Natural killer cell (primary cell): ENCODE results near the gene ACTL7B. TPM values are rescaled to one million over a fixed set of nuclear protein-coding genes. Genes with fewer than 3 reads are reported as not detected.
"Not testable (repeated sequence)": the region's sequence is repeated elsewhere in the genome, so short reads cannot be mapped to it uniquely, and the experiment has no call there.

Source experiments
- ATAC-seq, 3 donors: fragments of 150-1000 bp in 2 of 3; fragments of 200-7000 bp in 1 of 3; cut with Tn5 transposase; 1 replicate in 1 of 3; 2 replicates in 2 of 3; pipeline ENCODE4 v1.10.0; 2021; ENCODE audit warnings: mild to moderate bottlenecking in 2 of 3, moderate library complexity in 2 of 3
- DNase-seq, 2 donors: peaks; one replicate each; pipeline versions ENCODE4 v3.0.0 to v3.0.0-alpha.2; 2013 to 2021; ENCODE audit warnings: mixed read lengths in 1 of 2
- H3K27ac ChIP-seq: one replicate; pipeline ENCODE4 v1.5.1; 2013; ENCODE audit warnings: mild to moderate bottlenecking, low read length
- H3K27me3 ChIP-seq: one replicate; pipeline ENCODE4 v1.6.1; 2013; ENCODE audit warnings: low read length; ENCODE audit not compliant: control insufficient read depth, insufficient read depth
- H3K36me3 ChIP-seq: one replicate; pipeline ENCODE4 v1.6.1; 2013; ENCODE audit warnings: low read length; ENCODE audit not compliant: control insufficient read depth, insufficient read depth
- H3K4me1 ChIP-seq: one replicate; pipeline ENCODE4 v1.6.1; 2013; ENCODE audit warnings: low read length; ENCODE audit not compliant: control insufficient read depth, insufficient read depth
- H3K4me3 ChIP-seq: one replicate; pipeline ENCODE4 v1.5.1; 2013; ENCODE audit warnings: low read length
- H3K9me3 ChIP-seq: one replicate; pipeline ENCODE4 v1.6.1; 2013; ENCODE audit warnings: low read length; ENCODE audit not compliant: control insufficient read depth, insufficient read depth
- H3K27ac Mint-ChIP-seq, 2 donors: one replicate each; pipeline ENCODE4 v1.8.0; 2022; ENCODE audit warnings: mild to moderate bottlenecking in 2 of 2, mixed read lengths in 2 of 2, moderate library complexity in 1 of 2
- H3K27me3 Mint-ChIP-seq, 2 donors: one replicate each; pipeline ENCODE4 v1.8.0; 2022; ENCODE audit warnings: low read depth in 2 of 2, mixed read lengths in 2 of 2
- H3K36me3 Mint-ChIP-seq: one replicate; pipeline ENCODE4 v1.8.0; 2022; ENCODE audit warnings: mixed read lengths
- H3K4me1 Mint-ChIP-seq, 2 donors: one replicate each; pipeline ENCODE4 v1.8.0; 2022; ENCODE audit warnings: mixed read lengths in 2 of 2
- H3K4me3 Mint-ChIP-seq: one replicate; pipeline ENCODE4 v1.8.0; 2022; ENCODE audit warnings: mild to moderate bottlenecking, moderate library complexity, mixed read lengths
- H3K9me3 Mint-ChIP-seq, 2 donors: one replicate each; pipeline ENCODE4 v1.8.0; 2022; ENCODE audit warnings: mixed read lengths in 2 of 2
- CTCF ChIP-seq: fragments of 200-600 bp; IDR thresholded peaks from one replicate; pipeline ENCODE4 v1.8.0; 2022; ENCODE audit warnings: antibody characterized with exemption
- WGBS: methylation state at CpG from one replicate; pipeline ENCODE4 v1.1.7; 2013; ENCODE audit warnings: missing lambda C conversion rate; ENCODE audit not compliant: insufficient coverage; 5-methylcytosine and 5-hydroxymethylcytosine counted together
- intact Hi-C: fragments of 100-400 bp; cut with micrococcal nuclease; formaldehyde crosslinking; loops from one replicate; pipeline ENCODE4 v1.14.2; 2022
- total RNA-seq, 4 donors: library from RNA; stranded (reverse); fragments of 120-200 nt in 1 of 4; gene quantifications; one replicate each; pipeline versions ENCODE4 v1.2.3 to v1.2.4, GENCODE V29; 2013 to 2022

Gene ACTL7B
- total RNA-seq, 3 donors from 2014 or later (not counting 1 experiment from before 2014, with no cell fraction given) = 0.20 TPM; not detected in 2

- ATAC-seq = no peak
- Mint-ChIP-seq H3K4me3 (no peak overlapping the region), H3K36me3 (peaks cover 43% of the 10 kb centered on the region), H3K9me3 (no peaks in the 10 kb centered on the region), H3K27me3 (no peaks in the 10 kb centered on the region), H3K27ac (no peak overlapping the region), H3K4me1 (no peaks in the 10 kb centered on the region)
- no peak overlapping the region for H3K27ac ChIP-seq
- H3K27me3 ChIP-seq = no peaks in the 10 kb centered on the region
- no peak overlapping the region for H3K4me3 ChIP-seq
- H3K9me3 ChIP-seq = no peaks in the 10 kb centered on the region
- no peaks in the 10 kb centered on the region for H3K4me1 ChIP-seq
- no peak for TF ChIP-seq CTCF
- DNase-seq = no peak
- intact Hi-C loops = no loop called here
- WGBS = 77% methylated on average over 5 of the region's 5 CpGs
- H3K36me3 ChIP-seq = peaks cover 87% of the 10 kb centered on the region
These were observed 44.4 kb upstream of the ACTL7B start for GRCh38 chr9:108900176-108900575.

GRCh38 chr9:108899023-108899695 is 43.4 kb upstream of the ACTL7B start:
- DNase-seq, H3K27me3 ChIP-seq, H3K27me3 Mint-ChIP-seq, H3K27ac Mint-ChIP-seq, H3K4me3 ChIP-seq, H3K9me3 ChIP-seq, H3K27ac ChIP-seq, H3K4me1 Mint-ChIP-seq, intact Hi-C loops, H3K4me1 ChIP-seq, ATAC-seq, H3K4me3 Mint-ChIP-seq, H3K9me3 Mint-ChIP-seq: not testable (repeated sequence)
- peaks cover 44% of the 10 kb centered on the region for H3K36me3 Mint-ChIP-seq
- H3K36me3 ChIP-seq = peaks cover 86% of the 10 kb centered on the region
- WGBS = 89% methylated on average over 7 of the region's 8 CpGs

- H3K27ac ChIP-seq = no peak overlapping the region
- ATAC-seq (no peak), DNase-seq (no peak)
- no CpG with 5 or more reads among the region's 2 CpGs for WGBS
- H3K9me3 ChIP-seq = no peaks in the 10 kb centered on the region
- H3K36me3 Mint-ChIP-seq = peaks cover 42% of the 10 kb centered on the region
- H3K27me3 ChIP-seq = no peaks in the 10 kb centered on the region
- H3K4me3 Mint-ChIP-seq = no peak overlapping the region
- H3K27ac Mint-ChIP-seq = no peak overlapping the region
- no peak for TF ChIP-seq CTCF
- no peaks in the 10 kb centered on the region for H3K9me3 Mint-ChIP-seq
- no peak overlapping the region for H3K4me3 ChIP-seq
- peaks cover 87% of the 10 kb centered on the region for H3K36me3 ChIP-seq
- H3K27me3 Mint-ChIP-seq = no peaks in the 10 kb centered on the region
- H3K4me1 ChIP-seq = no peaks in the 10 kb centered on the region
- intact Hi-C loops = no loop called here
- no peaks in the 10 kb centered on the region for H3K4me1 Mint-ChIP-seq
These were observed 41.7 kb upstream of the ACTL7B start for GRCh38 chr9:108897324-108898096.

GRCh38 chr9:108894225-108894997 is 38.6 kb upstream of the ACTL7B start:
- no peak overlapping the region for H3K27ac Mint-ChIP-seq
- intact Hi-C loops = no loop called here

More at GRCh38 chr9:108894225-108894997, 38.6 kb upstream of the ACTL7B start:
- no peaks in the 10 kb centered on the region for H3K4me1 ChIP-seq
- Mint-ChIP-seq H3K36me3 (peaks cover 56% of the 10 kb centered on the region), H3K4me3 (no peak overlapping the region), H3K9me3 (no peaks in the 10 kb centered on the region), H3K27me3 (no peaks in the 10 kb centered on the region), H3K4me1 (no peaks in the 10 kb centered on the region)
- TF ChIP-seq CTCF = no peak
- DNase-seq (no peak), ATAC-seq (no peak)
- peaks cover 91% of the 10 kb centered on the region for H3K36me3 ChIP-seq
- H3K4me3 ChIP-seq = no peak overlapping the region
- no peaks in the 10 kb centered on the region for H3K27me3 ChIP-seq
- H3K27ac ChIP-seq = no peak overlapping the region
- H3K9me3 ChIP-seq = no peaks in the 10 kb centered on the region
- 98% methylated on average over 3 of the region's 4 CpGs for WGBS
